ENCODE measurements around the gene DVL2. TPM values are rescaled to one million over a fixed set of nuclear protein-coding genes. Genes with fewer than 3 reads are reported as not detected.

DVL2 gene
- total RNA-seq, 1 donor from 2014 or later, result 34.4 TPM

DNA sequence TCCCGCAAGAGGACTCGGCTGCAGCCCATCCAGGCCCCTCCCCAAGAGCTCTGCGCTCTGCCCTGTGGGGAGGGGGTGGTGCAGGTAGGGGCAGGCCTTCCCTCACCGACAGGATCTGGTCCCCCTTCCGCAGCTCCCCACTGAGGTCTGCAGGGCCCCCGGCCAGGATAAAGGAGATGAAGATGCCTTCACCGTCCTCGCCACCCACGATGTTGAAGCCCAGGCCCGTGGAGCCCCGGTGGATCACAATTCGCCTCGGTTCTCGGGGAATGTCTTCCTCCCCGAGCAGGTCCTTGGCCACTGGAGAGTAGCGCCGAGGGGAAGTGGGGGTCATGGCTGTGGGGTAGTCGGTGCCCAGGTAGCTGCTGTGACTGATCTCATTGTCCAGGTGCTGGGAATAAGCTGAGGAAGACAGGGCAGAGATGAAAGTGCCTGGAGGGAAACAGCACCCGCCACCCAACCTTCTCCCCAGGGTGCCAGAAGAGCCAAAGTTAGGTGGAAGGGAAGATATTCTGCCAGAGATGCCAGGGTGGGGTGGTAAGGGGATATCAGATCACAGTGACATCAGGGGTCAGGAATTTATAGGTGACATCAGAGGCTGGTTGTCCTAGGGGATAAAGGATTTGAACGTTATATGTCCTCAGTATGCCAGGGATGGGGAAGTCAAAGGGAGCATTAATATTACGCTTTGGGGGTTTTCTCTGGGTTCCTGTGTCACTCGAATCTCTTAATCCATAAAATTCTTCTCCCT, 37.5 kb downstream of the DVL2 start:
- no peaks in the 10 kb centered on the region for H3K27me3 Mint-ChIP-seq (ENCODE audit: low read depth, unreplicated experiment)
- peaks cover 30% of the 10 kb centered on the region for H3K36me3 Mint-ChIP-seq (ENCODE audit: low read depth, unreplicated experiment)
- Histone ChIP-seq H3K4me1 (ENCODE audit: insufficient read depth, low read length) (no peaks in the 10 kb centered on the region), H3K79me2 (ENCODE audit: insufficient read depth, low read length) (no peaks in the 10 kb centered on the region), H3K27ac (ENCODE audit: low read depth, low read length) (no peak overlapping the region), H3K4me2 (ENCODE audit: low read length) (no peak overlapping the region), H3K9ac (ENCODE audit: low read length) (no peak overlapping the region), H3K9me3 (ENCODE audit: insufficient read depth, low read depth, low read length) (no peaks in the 10 kb centered on the region), H4K20me1 (ENCODE audit: insufficient read depth, low read length) (peaks cover 3% of the 10 kb centered on the region), H2AFZ (ENCODE audit: low read depth, low read length) (no peak overlapping the region), H3K36me3 (ENCODE audit: insufficient read depth, low read length) (peaks cover 23% of the 10 kb centered on the region), H3K4me3 (ENCODE audit: insufficient read depth, low read depth, low read length) (no peak overlapping the region), H3K27me3 (ENCODE audit: insufficient read depth, low read length) (no peaks in the 10 kb centered on the region)
- no peaks in the 10 kb centered on the region for H3K4me1 Mint-ChIP-seq (ENCODE audit: low read depth, unreplicated experiment)
- no peak for FAIRE-seq
- no peak for TF ChIP-seq EZH2 (IDR thresholded peaks at IDR 0.05; ENCODE audit: insufficient read depth, low read length)
- TF ChIP-seq, protein P1, sequence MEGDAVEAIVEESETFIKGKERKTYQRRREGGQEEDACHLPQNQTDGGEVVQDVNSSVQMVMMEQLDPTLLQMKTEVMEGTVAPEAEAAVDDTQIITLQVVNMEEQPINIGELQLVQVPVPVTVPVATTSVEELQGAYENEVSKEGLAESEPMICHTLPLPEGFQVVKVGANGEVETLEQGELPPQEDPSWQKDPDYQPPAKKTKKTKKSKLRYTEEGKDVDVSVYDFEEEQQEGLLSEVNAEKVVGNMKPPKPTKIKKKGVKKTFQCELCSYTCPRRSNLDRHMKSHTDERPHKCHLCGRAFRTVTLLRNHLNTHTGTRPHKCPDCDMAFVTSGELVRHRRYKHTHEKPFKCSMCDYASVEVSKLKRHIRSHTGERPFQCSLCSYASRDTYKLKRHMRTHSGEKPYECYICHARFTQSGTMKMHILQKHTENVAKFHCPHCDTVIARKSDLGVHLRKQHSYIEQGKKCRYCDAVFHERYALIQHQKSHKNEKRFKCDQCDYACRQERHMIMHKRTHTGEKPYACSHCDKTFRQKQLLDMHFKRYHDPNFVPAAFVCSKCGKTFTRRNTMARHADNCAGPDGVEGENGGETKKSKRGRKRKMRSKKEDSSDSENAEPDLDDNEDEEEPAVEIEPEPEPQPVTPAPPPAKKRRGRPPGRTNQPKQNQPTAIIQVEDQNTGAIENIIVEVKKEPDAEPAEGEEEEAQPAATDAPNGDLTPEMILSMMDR (IDR thresholded peaks at IDR 0.05; ENCODE audit: insufficient read depth, low read depth, low read length), result no peak
- no peak for DNase-seq (ENCODE audit: low read depth)
- no peak overlapping the region for H3K4me3 Mint-ChIP-seq (ENCODE audit: unreplicated experiment)
- no peaks in the 10 kb centered on the region for H3K9me3 Mint-ChIP-seq (ENCODE audit: unreplicated experiment)
- H3K27ac Mint-ChIP-seq (ENCODE audit: unreplicated experiment), result no peak overlapping the region

DNA sequence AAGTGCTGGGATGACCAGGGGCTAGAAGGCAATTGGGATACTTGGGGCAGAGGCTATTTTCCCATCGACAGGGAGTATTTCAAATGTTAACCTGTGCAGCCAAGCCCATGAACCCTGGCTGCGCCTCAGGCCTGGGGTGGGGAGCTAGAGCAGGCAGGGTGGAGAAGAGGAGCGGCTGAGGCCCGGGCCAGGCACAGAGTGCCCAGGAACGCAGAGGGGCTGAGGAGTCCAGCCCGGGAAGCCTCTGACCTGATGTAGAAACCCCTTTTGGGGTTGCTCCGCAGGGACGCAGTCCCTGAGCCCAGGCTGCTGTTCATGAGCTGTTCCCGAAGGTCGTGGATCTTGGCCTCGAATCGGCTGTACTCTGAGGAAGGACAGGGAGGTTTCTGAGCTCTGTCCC, 38.3 kb downstream of the DVL2 start:
- Mint-ChIP-seq H3K27ac (ENCODE audit: unreplicated experiment) (no peak overlapping the region), H3K4me1 (ENCODE audit: low read depth, unreplicated experiment) (no peaks in the 10 kb centered on the region), H3K27me3 (ENCODE audit: low read depth, unreplicated experiment) (no peaks in the 10 kb centered on the region), H3K4me3 (ENCODE audit: unreplicated experiment) (no peak overlapping the region), H3K9me3 (ENCODE audit: unreplicated experiment) (no peaks in the 10 kb centered on the region), H3K36me3 (ENCODE audit: low read depth, unreplicated experiment) (peaks cover 27% of the 10 kb centered on the region)
- H3K9ac ChIP-seq (ENCODE audit: low read length), result no peak overlapping the region
- no peak for TF ChIP-seq EZH2 (IDR thresholded peaks at IDR 0.05; ENCODE audit: insufficient read depth, low read length)
- TF ChIP-seq, protein P1 (IDR thresholded peaks at IDR 0.05; ENCODE audit: insufficient read depth, low read depth, low read length), result no peak
- H3K4me2 ChIP-seq (ENCODE audit: low read length), result no peak overlapping the region
- peaks cover 22% of the 10 kb centered on the region for H3K36me3 ChIP-seq (ENCODE audit: insufficient read depth, low read length)
- H4K20me1 ChIP-seq (ENCODE audit: insufficient read depth, low read length), result peaks cover 8% of the 10 kb centered on the region
- H3K9me3 ChIP-seq (ENCODE audit: insufficient read depth, low read depth, low read length), result no peaks in the 10 kb centered on the region
- FAIRE-seq (no peak), DNase-seq (ENCODE audit: low read depth) (no peak)
- H2AFZ ChIP-seq (ENCODE audit: low read depth, low read length), result no peak overlapping the region
- H3K27me3 ChIP-seq (ENCODE audit: insufficient read depth, low read length), result no peaks in the 10 kb centered on the region
- H3K4me3 ChIP-seq (ENCODE audit: insufficient read depth, low read depth, low read length), result no peak overlapping the region
- no peak overlapping the region for H3K27ac ChIP-seq (ENCODE audit: low read depth, low read length)
- H3K79me2 ChIP-seq (ENCODE audit: insufficient read depth, low read length), result no peaks in the 10 kb centered on the region
- no peaks in the 10 kb centered on the region for H3K4me1 ChIP-seq (ENCODE audit: insufficient read depth, low read length)

DNA sequence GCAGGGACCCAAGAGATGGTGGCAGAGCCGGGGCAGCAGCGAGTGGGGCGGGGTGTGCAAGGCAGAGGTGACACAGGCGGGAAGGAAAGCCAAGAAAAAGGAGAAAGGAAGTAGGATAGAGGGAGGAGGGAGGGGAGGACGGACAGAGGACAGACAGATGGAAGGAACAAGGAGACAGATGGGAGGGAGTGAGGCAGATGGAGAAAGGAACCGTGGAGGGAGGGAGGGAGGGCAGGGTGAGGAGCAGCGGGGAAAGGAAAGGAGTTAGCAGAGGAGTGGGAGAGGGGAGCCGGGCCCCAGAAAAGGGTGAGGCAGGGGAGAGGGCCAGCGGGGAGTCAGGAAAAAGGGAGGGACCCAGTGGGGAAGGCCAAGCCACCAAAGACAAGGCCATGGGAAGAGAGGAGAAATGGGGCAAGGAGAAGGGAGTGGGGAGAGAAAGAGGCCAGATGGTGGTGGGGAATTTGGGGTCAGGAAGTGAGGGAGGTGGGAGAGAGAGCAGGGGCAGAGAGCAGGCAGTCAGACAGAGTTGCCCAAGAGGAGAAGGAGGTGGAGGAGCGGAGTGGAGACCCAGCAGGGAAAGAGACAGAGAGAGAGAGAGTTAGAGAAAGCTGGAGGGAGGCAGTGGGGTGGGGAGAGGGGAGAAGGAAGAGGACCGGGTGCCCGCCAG, 41.9 kb downstream of the DVL2 start:
- no peaks in the 10 kb centered on the region for H3K79me2 ChIP-seq (ENCODE audit: insufficient read depth, low read length)
- H3K27me3 Mint-ChIP-seq (ENCODE audit: low read depth, unreplicated experiment), result no peaks in the 10 kb centered on the region
- no peaks in the 10 kb centered on the region for H3K9me3 ChIP-seq (ENCODE audit: insufficient read depth, low read depth, low read length)
- no peaks in the 10 kb centered on the region for H3K4me1 Mint-ChIP-seq (ENCODE audit: low read depth, unreplicated experiment)
- FAIRE-seq, result no peak
- no peak overlapping the region for H3K27ac Mint-ChIP-seq (ENCODE audit: unreplicated experiment)
- peaks cover 8% of the 10 kb centered on the region for H4K20me1 ChIP-seq (ENCODE audit: insufficient read depth, low read length)
- H3K4me3 Mint-ChIP-seq (ENCODE audit: unreplicated experiment), result no peak overlapping the region
- peaks cover 13% of the 10 kb centered on the region for H3K36me3 ChIP-seq (ENCODE audit: insufficient read depth, low read length)
- peaks cover 34% of the 10 kb centered on the region for H3K36me3 Mint-ChIP-seq (ENCODE audit: low read depth, unreplicated experiment)
- H3K4me2 ChIP-seq (ENCODE audit: low read length), result no peak overlapping the region
- H3K4me3 ChIP-seq (ENCODE audit: insufficient read depth, low read depth, low read length), result no peak overlapping the region
- no peaks in the 10 kb centered on the region for H3K27me3 ChIP-seq (ENCODE audit: insufficient read depth, low read length)
- no peak overlapping the region for H3K27ac ChIP-seq (ENCODE audit: low read depth, low read length)
- no peak overlapping the region for H2AFZ ChIP-seq (ENCODE audit: low read depth, low read length)
- TF ChIP-seq EZH2 (IDR thresholded peaks at IDR 0.05; ENCODE audit: insufficient read depth, low read length), result no peak
- TF ChIP-seq, protein P1 (IDR thresholded peaks at IDR 0.05; ENCODE audit: insufficient read depth, low read depth, low read length), result no peak
- no peaks in the 10 kb centered on the region for H3K9me3 Mint-ChIP-seq (ENCODE audit: unreplicated experiment)
- no peak overlapping the region for H3K9ac ChIP-seq (ENCODE audit: low read length)
- H3K4me1 ChIP-seq (ENCODE audit: insufficient read depth, low read length), result no peaks in the 10 kb centered on the region
- no peak for DNase-seq (ENCODE audit: low read depth)

Data from astrocyte (in vitro differentiated cells and primary cell).